BJ (cell line): Measurements from ENCODE around the gene CAD. TPM values are rescaled to one million over a fixed set of nuclear protein-coding genes. Genes with fewer than 3 reads are reported as not detected.
"Not testable (repeated sequence)": the region's sequence is repeated elsewhere in the genome, so short reads cannot be mapped to it uniquely, and the experiment has no call there.

Source experiments
- CTCF ChIA-PET: fragments of 350-600 bp; formaldehyde crosslinking; extraction: SDS; loops from one replicate; lab custom pipeline; 2021; ENCODE audit warnings: antibody characterized with exemption, inconsistent platforms; lab: Yijun Ruan, JAX
- POLR2A ChIA-PET: fragments of 300-600 bp; sonication (Branson Sonifier 250); formaldehyde crosslinking; extraction: SDS; loops from one replicate; lab custom pipeline; 2021; ENCODE audit warnings: antibody characterized with exemption; lab: Charles Lee
- DNase-seq: peaks from one replicate; pipeline ENCODE4 v3.0.0-alpha.2; 2011; ENCODE audit warnings: low read depth
- H3K27me3 ChIP-seq: 2 replicates; pipeline ENCODE4 v1.6.0; 2011; ENCODE audit warnings: low read length; ENCODE audit not compliant: control insufficient read depth, insufficient read depth
- H3K36me3 ChIP-seq: 2 replicates; pipeline ENCODE4 v1.5.1; 2011; ENCODE audit warnings: low read length; ENCODE audit not compliant: control insufficient read depth, insufficient read depth
- H3K4me3 ChIP-seq: 2 replicates; pipeline ENCODE4 v1.5.1; 2011; ENCODE audit warnings: low read depth, mild to moderate bottlenecking, control low read depth, low read length
- polyA plus RNA-seq: library from polyadenylated mRNA; depleted of rRNA; stranded (reverse); fragments of >200 nt; gene quantifications from 2 replicates; pipeline ENCODE4 v1.2.3, GENCODE V29; 2011
- TF ChIP-seq, protein P1 (sequence below): IDR thresholded peaks from 2 replicates; pipeline ENCODE4 v1.5.1; 2011; ENCODE audit warnings: low read depth, mild to moderate bottlenecking, control low read depth, inconsistent platforms, low read length, moderate library complexity; ENCODE audit not compliant: insufficient read depth

CAD gene
- polyA plus RNA-seq, 1 experiment = 26.6 TPM

- ChIA-PET CTCF (interaction anchor here (1.2 to 1.3 kb wide), 3 partner anchors 16 to 128 kb away, joined by 3 to 4 read pairs (median 4); no protein-coding TSS in a partner anchor), POLR2A (no interaction called here)
- Histone ChIP-seq H3K4me3 (no peak overlapping the region), H3K27me3 (peaks cover 26% of the 10 kb centered on the region), H3K36me3 (no peaks in the 10 kb centered on the region)
- TF ChIP-seq, protein P1, sequence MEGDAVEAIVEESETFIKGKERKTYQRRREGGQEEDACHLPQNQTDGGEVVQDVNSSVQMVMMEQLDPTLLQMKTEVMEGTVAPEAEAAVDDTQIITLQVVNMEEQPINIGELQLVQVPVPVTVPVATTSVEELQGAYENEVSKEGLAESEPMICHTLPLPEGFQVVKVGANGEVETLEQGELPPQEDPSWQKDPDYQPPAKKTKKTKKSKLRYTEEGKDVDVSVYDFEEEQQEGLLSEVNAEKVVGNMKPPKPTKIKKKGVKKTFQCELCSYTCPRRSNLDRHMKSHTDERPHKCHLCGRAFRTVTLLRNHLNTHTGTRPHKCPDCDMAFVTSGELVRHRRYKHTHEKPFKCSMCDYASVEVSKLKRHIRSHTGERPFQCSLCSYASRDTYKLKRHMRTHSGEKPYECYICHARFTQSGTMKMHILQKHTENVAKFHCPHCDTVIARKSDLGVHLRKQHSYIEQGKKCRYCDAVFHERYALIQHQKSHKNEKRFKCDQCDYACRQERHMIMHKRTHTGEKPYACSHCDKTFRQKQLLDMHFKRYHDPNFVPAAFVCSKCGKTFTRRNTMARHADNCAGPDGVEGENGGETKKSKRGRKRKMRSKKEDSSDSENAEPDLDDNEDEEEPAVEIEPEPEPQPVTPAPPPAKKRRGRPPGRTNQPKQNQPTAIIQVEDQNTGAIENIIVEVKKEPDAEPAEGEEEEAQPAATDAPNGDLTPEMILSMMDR = no peak
- DNase-seq = no peak
These were observed 41.8 kb upstream of the CAD start for GRCh38 chr2:27175330-27175729.

- H3K36me3 ChIP-seq, DNase-seq, H3K4me3 ChIP-seq, POLR2A ChIA-PET: not testable (repeated sequence)
- CTCF ChIA-PET = interaction anchor here (0.8 to 1.3 kb wide), 3 partner anchors 16 to 128 kb away, joined by 3 to 4 read pairs (median 4); no protein-coding TSS in a partner anchor
- H3K27me3 ChIP-seq = peaks cover 25% of the 10 kb centered on the region
These were observed 41.4 kb upstream of the CAD start for GRCh38 chr2:27175781-27176180.

- TF ChIP-seq, protein P1 = no peak
- ChIA-PET CTCF (interaction anchor here (1.6 to 2.9 kb wide), 2 partner anchors 8 to 10 kb away, joined by 3 to 12 read pairs; no protein-coding TSS in a partner anchor), POLR2A (no interaction called here)
- Histone ChIP-seq H3K36me3 (no peaks in the 10 kb centered on the region), H3K27me3 (peaks cover 18% of the 10 kb centered on the region), H3K4me3 (no peak overlapping the region)
- no peak for DNase-seq
These were observed 39.5 kb upstream of the CAD start for GRCh38 chr2:27177441-27178351.

- CTCF ChIA-PET = interaction anchor here (1.6 to 2.9 kb wide), 2 partner anchors 8 to 11 kb away, joined by 3 to 12 read pairs; no protein-coding TSS in a partner anchor
- no peak for DNase-seq
- Histone ChIP-seq H3K36me3 (no peaks in the 10 kb centered on the region), H3K4me3 (no peak overlapping the region), H3K27me3 (peaks cover 14% of the 10 kb centered on the region)
- TF ChIP-seq, protein P1 = no peak
- POLR2A ChIA-PET = no interaction called here
These were observed 38.7 kb upstream of the CAD start for GRCh38 chr2:27178469-27178868.

DNA sequence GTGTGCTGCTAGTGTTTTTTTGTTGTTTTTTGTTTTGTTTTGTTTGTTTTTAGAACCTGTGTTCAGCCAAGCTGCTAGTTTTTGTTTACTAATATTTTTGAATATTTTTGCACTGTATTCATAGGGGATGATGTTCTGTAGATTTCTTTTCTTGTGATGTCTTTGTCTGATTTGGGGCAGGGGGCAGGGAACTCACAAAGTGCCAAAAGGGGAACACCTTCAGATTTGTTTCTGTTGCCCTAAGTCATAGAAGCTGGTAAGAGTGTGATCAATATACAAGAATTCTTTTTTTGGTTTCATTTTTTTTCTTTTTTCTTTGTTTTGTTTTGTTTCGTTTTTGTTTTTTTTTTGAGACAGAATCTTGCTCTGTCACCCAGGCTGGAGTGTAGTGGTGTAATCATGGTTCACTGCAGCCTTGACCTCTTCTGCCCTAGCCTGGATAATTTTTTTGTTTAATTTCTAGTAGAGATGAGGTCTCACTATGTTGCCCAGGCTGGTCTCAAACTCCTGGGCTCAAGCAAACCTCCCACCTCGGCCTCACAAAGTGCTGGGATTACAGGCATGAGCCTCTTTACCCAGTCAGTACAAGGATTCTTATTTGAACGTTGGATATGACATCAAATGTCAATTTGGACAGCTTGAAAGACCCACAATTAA lies 37.7 kb upstream of the CAD start:
- H3K36me3 ChIP-seq = no peaks in the 10 kb centered on the region
- POLR2A ChIA-PET = interaction anchor here (0.6 kb wide), 1 partner anchor 70 kb away, joined by 7 read pairs; no protein-coding TSS in a partner anchor
- CTCF ChIA-PET = interaction anchor here (0.6 to 2.9 kb wide), 2 partner anchors 9 to 10 kb away, joined by 3 to 12 read pairs; no protein-coding TSS in a partner anchor
- H3K27me3 ChIP-seq = peaks cover 10% of the 10 kb centered on the region
- TF ChIP-seq, protein P1 = no peak
- DNase-seq = no peak
- H3K4me3 ChIP-seq = no peak overlapping the region
